ENCODE results near the gene TBX15.

Gene TBX15

GRCh38 chr1:118925651-118926050, 62.5 kb downstream of the TBX15 start:
- TF ChIP-seq CTCF (IDR thresholded peaks at IDR 0.05; ENCODE audit: borderline replicate concordance, extremely low read depth, low read length, poor library complexity, severe bottlenecking): no peak
- no peak for TF ChIP-seq EZH2 (IDR thresholded peaks at IDR 0.05; ENCODE audit: borderline replicate concordance, low read depth, low read length, severe bottlenecking)
- Histone ChIP-seq H3K9ac (ENCODE audit: low read depth, low read length) (no peak overlapping the region), H3K79me2 (ENCODE audit: insufficient read depth, low read length) (no peaks in the 10 kb centered on the region), H3K36me3 (ENCODE audit: insufficient read depth, low read length) (no peaks in the 10 kb centered on the region), H3K4me3 (ENCODE audit: low read depth in 1 of 2, low read length in 2 of 2) (no peak overlapping the region), H3K27ac (ENCODE audit: low read length) (no peak overlapping the region), H3K9me3 (ENCODE audit: insufficient read depth, low read length, severe bottlenecking) (no peaks in the 10 kb centered on the region), H4K20me1 (ENCODE audit: insufficient read depth, low read length) (no peaks in the 10 kb centered on the region), H2AFZ (ENCODE audit: low read depth, low read length) (no peak overlapping the region), H3K27me3 (ENCODE audit: insufficient read depth, low read length, poor library complexity) (no peaks in the 10 kb centered on the region), H3K4me1 (ENCODE audit: insufficient read depth, low read length) (no peaks in the 10 kb centered on the region), H3K4me2 (ENCODE audit: insufficient read depth, low read length) (no peak overlapping the region)
- ATAC-seq (ENCODE audit: insufficient read depth, low read depth) (no peak), DNase-seq (no peak)

GRCh38 chr1:118923319-118923718, 64.8 kb downstream of the TBX15 start:
- no peak for ATAC-seq (ENCODE audit: insufficient read depth, low read depth)
- H3K27ac ChIP-seq (ENCODE audit: low read length): no peak overlapping the region
- TF ChIP-seq EZH2 (IDR thresholded peaks at IDR 0.05; ENCODE audit: borderline replicate concordance, low read depth, low read length, severe bottlenecking): no peak
- no peak for TF ChIP-seq CTCF (IDR thresholded peaks at IDR 0.05; ENCODE audit: borderline replicate concordance, extremely low read depth, low read length, poor library complexity, severe bottlenecking)
- H3K36me3 ChIP-seq (ENCODE audit: insufficient read depth, low read length): no peaks in the 10 kb centered on the region
- H3K4me2 ChIP-seq (ENCODE audit: insufficient read depth, low read length): no peak overlapping the region
- H3K4me1 ChIP-seq (ENCODE audit: insufficient read depth, low read length): no peaks in the 10 kb centered on the region
- no peaks in the 10 kb centered on the region for H3K9me3 ChIP-seq (ENCODE audit: insufficient read depth, low read length, severe bottlenecking)
- H3K79me2 ChIP-seq (ENCODE audit: insufficient read depth, low read length): no peaks in the 10 kb centered on the region
- H2AFZ ChIP-seq (ENCODE audit: low read depth, low read length): no peak overlapping the region
- DNase-seq: no peak
- H4K20me1 ChIP-seq (ENCODE audit: insufficient read depth, low read length): no peaks in the 10 kb centered on the region
- no peak overlapping the region for H3K9ac ChIP-seq (ENCODE audit: low read depth, low read length)
- H3K4me3 ChIP-seq (ENCODE audit: low read depth in 1 of 2, low read length in 2 of 2): no peak overlapping the region
- no peaks in the 10 kb centered on the region for H3K27me3 ChIP-seq (ENCODE audit: insufficient read depth, low read length, poor library complexity)

- no peak for ATAC-seq (ENCODE audit: insufficient read depth, low read depth)
- no peak for TF ChIP-seq CTCF (IDR thresholded peaks at IDR 0.05; ENCODE audit: borderline replicate concordance, extremely low read depth, low read length, poor library complexity, severe bottlenecking)
- TF ChIP-seq EZH2 (IDR thresholded peaks at IDR 0.05; ENCODE audit: borderline replicate concordance, low read depth, low read length, severe bottlenecking): no peak
- H4K20me1 ChIP-seq (ENCODE audit: insufficient read depth, low read length): no peaks in the 10 kb centered on the region
- no peak overlapping the region for H3K4me2 ChIP-seq (ENCODE audit: insufficient read depth, low read length)
- H3K4me1 ChIP-seq (ENCODE audit: insufficient read depth, low read length): no peaks in the 10 kb centered on the region
- H3K9ac ChIP-seq (ENCODE audit: low read depth, low read length): no peak overlapping the region
- H3K9me3 ChIP-seq (ENCODE audit: insufficient read depth, low read length, severe bottlenecking): no peaks in the 10 kb centered on the region
- DNase-seq: no peak
- H3K27me3 ChIP-seq (ENCODE audit: insufficient read depth, low read length, poor library complexity): no peaks in the 10 kb centered on the region
- no peak overlapping the region for H2AFZ ChIP-seq (ENCODE audit: low read depth, low read length)
- no peaks in the 10 kb centered on the region for H3K79me2 ChIP-seq (ENCODE audit: insufficient read depth, low read length)
- no peaks in the 10 kb centered on the region for H3K36me3 ChIP-seq (ENCODE audit: insufficient read depth, low read length)
- H3K27ac ChIP-seq (ENCODE audit: low read length): no peak overlapping the region
- no peak overlapping the region for H3K4me3 ChIP-seq (ENCODE audit: low read depth in 1 of 2, low read length in 2 of 2)
These were observed 66.1 kb downstream of the TBX15 start for GRCh38 chr1:118921994-118922393.

All from DND-41 (cell line).